GM12865 (cell line): ENCODE data around the gene COL27A1.

ENCODE experiments used
- DNase-seq: peaks from one replicate; pipeline ENCODE4 v3.0.0; 2010; ENCODE audit warnings: low read depth
- H3K4me3 ChIP-seq: 2 replicates; pipeline ENCODE4 v1.5.1; 2011; ENCODE audit warnings: mild to moderate bottlenecking, low read depth, low read length, control low read depth
- CTCF ChIP-seq: IDR thresholded peaks from 2 replicates; pipeline ENCODE4 v1.5.1; 2011; ENCODE audit warnings: low read length, control low read depth, low read depth, inconsistent platforms; ENCODE audit not compliant: insufficient read depth; ENCODE audit errors: missing control alignments

Gene COL27A1

GRCh38 chr9:114243240-114243639, 87.9 kb downstream of the COL27A1 start:
- no peak for DNase-seq
- TF ChIP-seq CTCF = no peak
- no peak overlapping the region for H3K4me3 ChIP-seq

- H3K4me3 ChIP-seq = no peak overlapping the region
- TF ChIP-seq CTCF = no peak
- DNase-seq = no peak
These were observed 89.2 kb downstream of the COL27A1 start for GRCh38 chr9:114244570-114244969.

GRCh38 chr9:114246558-114246957, 91.2 kb downstream of the COL27A1 start:
- no peak for DNase-seq
- TF ChIP-seq CTCF = no peak
- no peak overlapping the region for H3K4me3 ChIP-seq

- TF ChIP-seq CTCF = no peak
- H3K4me3 ChIP-seq = no peak overlapping the region
- DNase-seq = no peak
These were observed 91.7 kb downstream of the COL27A1 start for GRCh38 chr9:114247077-114247476.

GRCh38 chr9:114247491-114247890, 92.2 kb downstream of the COL27A1 start:
- TF ChIP-seq CTCF = no peak
- H3K4me3 ChIP-seq = no peak overlapping the region
- DNase-seq = no peak

GRCh38 chr9:114248299-114248707, 93.0 kb downstream of the COL27A1 start:
- DNase-seq = no peak
- TF ChIP-seq CTCF = no peak
- no peak overlapping the region for H3K4me3 ChIP-seq

- no peak overlapping the region for H3K4me3 ChIP-seq
- no peak for TF ChIP-seq CTCF
- no peak for DNase-seq
These were observed 94.3 kb downstream of the COL27A1 start for GRCh38 chr9:114249424-114250234.
